Measurements from ENCODE around the gene PLXNA2. TPM values are rescaled to one million over a fixed set of nuclear protein-coding genes. Genes with fewer than 3 reads are reported as not detected.

PLXNA2 gene
- total and polyA plus RNA-seq, 2 donors (not counting 3 experiments of a cell fraction or from before 2014, with no cell fraction given), result 42.6 to 229 TPM

DNA sequence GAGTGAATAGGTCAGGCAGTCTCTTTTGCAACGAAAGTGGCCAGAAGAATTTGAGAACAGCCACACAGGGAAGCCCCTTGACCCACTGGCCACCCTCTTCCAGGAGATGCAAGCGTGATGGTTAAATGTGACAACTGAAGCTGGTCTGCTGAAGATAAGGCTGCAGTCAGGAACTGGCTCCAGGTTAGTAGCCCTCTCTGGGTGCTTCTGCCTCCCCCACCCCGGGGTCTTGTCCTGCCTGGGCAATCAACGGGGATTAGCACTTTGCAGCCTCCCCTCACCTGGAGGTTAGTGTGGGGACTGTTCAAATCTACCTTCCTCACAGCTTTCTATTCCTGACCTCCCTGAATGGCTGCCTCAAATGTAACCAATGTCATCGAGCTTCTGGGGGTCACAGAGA lies 125.9 kb downstream of the PLXNA2 start:
- H3K9me3 ChIP-seq (replicated peaks; ENCODE audit: control insufficient read depth, insufficient read depth, low read length), result no peaks in the 10 kb centered on the region
- dilution Hi-C loops (cut with MboI; ENCODE audit: extremely low pct_ligation_motif_present, low sequenced_read_pairs) (no loop called here), intact Hi-C loops (cut with micrococcal nuclease) (no loop called here)
- TF ChIP-seq EZH2 (IDR thresholded peaks at IDR 0.05; ENCODE audit: borderline replicate concordance, low read depth, low read length, severe bottlenecking), result no peak
- no peak for TF ChIP-seq GATA2 (IDR thresholded peaks at IDR 0.05; ENCODE audit: insufficient read depth, insufficient read length, low read depth, low read length)
- TF ChIP-seq JUN (IDR thresholded peaks at IDR 0.05; ENCODE audit: borderline replicate concordance, insufficient read depth, insufficient read length, low read depth), result no peak
- TF ChIP-seq MYC (IDR thresholded peaks at IDR 0.05; ENCODE audit: low read depth, low read length), result no peak
- no peak for TF ChIP-seq POLR2A (IDR thresholded peaks at IDR 0.05; ENCODE audit: low read depth, low read length)
- no TSS peak for BruUV-seq (replicated peaks)
- FAIRE-seq (no peak), DNase-seq (ENCODE audit: low read depth, low spot score) (no peak)
- H3K9ac ChIP-seq (replicated peaks; ENCODE audit: extremely low read depth, insufficient read depth, low read length), result no peak overlapping the region
- H2AFZ ChIP-seq (ENCODE audit: low read depth, low read length), result no peak overlapping the region
- peaks cover 12% of the 10 kb centered on the region for H3K4me1 ChIP-seq (ENCODE audit: control insufficient read depth, extremely low read depth, insufficient read depth, low read length)
- H3K27ac ChIP-seq (ENCODE audit: insufficient read depth, low read depth, low read length), result no peak overlapping the region
- H4K20me1 ChIP-seq (replicated peaks; ENCODE audit: control insufficient read depth, extremely low read depth, insufficient read depth, low read length), result peaks cover 2% of the 10 kb centered on the region
- ChIA-PET CTCF (interaction anchor here (0.6 to 1.4 kb wide), 3 partner anchors 9 to 127 kb away, joined by 4 to 5 read pairs (median 4); partner anchors contain the start of gene PLXNA2), POLR2A (interaction anchor here (0.6 kb wide), 1 partner anchor 9 kb away, joined by 3 read pairs; no protein-coding TSS in a partner anchor)
- peaks cover 13 to 15% of the 10 kb centered on the region in 2 experiments for H3K36me3 ChIP-seq (ENCODE audit: control insufficient read depth in 2 of 2, extremely low read depth in 1 of 2, insufficient read depth in 2 of 2, low read length in 2 of 2)
- no peaks in the 10 kb centered on the region for H3K27me3 ChIP-seq (ENCODE audit: control insufficient read depth in 2 of 2, insufficient read depth in 2 of 2, low read length in 2 of 2)
- H3K79me2 ChIP-seq (ENCODE audit: control insufficient read depth, insufficient read depth, low read length), result peaks cover 91% of the 10 kb centered on the region
- no peaks in the 10 kb centered on the region for H3K9me1 ChIP-seq (replicated peaks; ENCODE audit: control insufficient read depth, extremely low read depth, insufficient read depth, low read length)
- H3K4me3 ChIP-seq (replicated peaks in 1 of 3; ENCODE audit: insufficient read depth in 1 of 3, low read depth in 1 of 3, low read length in 3 of 3), result no peak overlapping the region
- H3K4me2 ChIP-seq (ENCODE audit: insufficient read depth, low read length), result no peak overlapping the region

DNA sequence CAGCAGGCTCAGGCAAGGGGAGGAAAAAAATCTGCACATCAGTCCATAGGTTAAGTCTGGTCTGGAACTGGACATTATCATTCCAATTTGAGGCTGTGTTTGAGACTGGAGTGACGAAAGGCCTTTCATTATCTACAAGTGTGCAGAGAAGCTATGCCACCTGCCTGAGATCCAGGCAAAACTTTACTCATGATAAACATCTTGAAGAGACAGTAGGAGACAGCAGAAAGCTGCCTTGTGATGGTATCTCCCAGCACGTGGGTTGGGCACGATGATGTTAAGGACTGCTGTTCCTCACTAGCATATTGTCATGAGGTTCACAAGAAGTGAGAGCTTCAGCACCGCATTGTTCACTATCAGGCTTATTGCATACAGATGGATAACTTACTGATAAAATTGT lies 126.4 kb downstream of the PLXNA2 start:
- H3K36me3 ChIP-seq (ENCODE audit: control insufficient read depth in 2 of 2, extremely low read depth in 1 of 2, insufficient read depth in 2 of 2, low read length in 2 of 2), result peaks cover 13 to 15% of the 10 kb centered on the region in 2 experiments
- H3K9ac ChIP-seq (replicated peaks; ENCODE audit: extremely low read depth, insufficient read depth, low read length), result no peak overlapping the region
- H3K4me1 ChIP-seq (ENCODE audit: control insufficient read depth, extremely low read depth, insufficient read depth, low read length), result peaks cover 12% of the 10 kb centered on the region
- intact Hi-C loops (cut with micrococcal nuclease) (no loop called here), dilution Hi-C loops (cut with MboI; ENCODE audit: extremely low pct_ligation_motif_present, low sequenced_read_pairs) (no loop called here)
- no peak overlapping the region for H2AFZ ChIP-seq (ENCODE audit: low read depth, low read length)
- CTCF ChIA-PET, result interaction anchor here (0.6 to 1.4 kb wide), 3 partner anchors 10 to 127 kb away, joined by 4 to 5 read pairs (median 4); partner anchors contain the start of gene PLXNA2
- FAIRE-seq (no peak), DNase-seq (ENCODE audit: low read depth, low spot score) (no peak)
- H3K27ac ChIP-seq (ENCODE audit: insufficient read depth, low read depth, low read length), result no peak overlapping the region
- BruUV-seq (replicated peaks), result no TSS peak
- TF ChIP-seq POLR2AphosphoS5 (IDR thresholded peaks at IDR 0.05; ENCODE audit: insufficient read depth, low read depth, low read length) (no peak), GATA2 (IDR thresholded peaks at IDR 0.05; ENCODE audit: insufficient read depth, insufficient read length, low read depth, low read length) (no peak), FOS (IDR thresholded peaks at IDR 0.05; ENCODE audit: borderline replicate concordance, insufficient read depth, low read length) (no peak), POLR2A (IDR thresholded peaks at IDR 0.05; ENCODE audit: low read depth, low read length) (no peak), JUN (IDR thresholded peaks at IDR 0.05; ENCODE audit: borderline replicate concordance, insufficient read depth, insufficient read length, low read depth) (no peak), EZH2 (IDR thresholded peaks at IDR 0.05; ENCODE audit: borderline replicate concordance, low read depth, low read length, severe bottlenecking) (no peak), MYC (IDR thresholded peaks at IDR 0.05; ENCODE audit: low read depth, low read length) (no peak)
- TF ChIP-seq, protein P1, sequence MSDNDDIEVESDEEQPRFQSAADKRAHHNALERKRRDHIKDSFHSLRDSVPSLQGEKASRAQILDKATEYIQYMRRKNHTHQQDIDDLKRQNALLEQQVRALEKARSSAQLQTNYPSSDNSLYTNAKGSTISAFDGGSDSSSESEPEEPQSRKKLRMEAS (IDR thresholded peaks at IDR 0.05; ENCODE audit: insufficient read depth, insufficient read length), result no peak
- TF ChIP-seq, protein P2, sequence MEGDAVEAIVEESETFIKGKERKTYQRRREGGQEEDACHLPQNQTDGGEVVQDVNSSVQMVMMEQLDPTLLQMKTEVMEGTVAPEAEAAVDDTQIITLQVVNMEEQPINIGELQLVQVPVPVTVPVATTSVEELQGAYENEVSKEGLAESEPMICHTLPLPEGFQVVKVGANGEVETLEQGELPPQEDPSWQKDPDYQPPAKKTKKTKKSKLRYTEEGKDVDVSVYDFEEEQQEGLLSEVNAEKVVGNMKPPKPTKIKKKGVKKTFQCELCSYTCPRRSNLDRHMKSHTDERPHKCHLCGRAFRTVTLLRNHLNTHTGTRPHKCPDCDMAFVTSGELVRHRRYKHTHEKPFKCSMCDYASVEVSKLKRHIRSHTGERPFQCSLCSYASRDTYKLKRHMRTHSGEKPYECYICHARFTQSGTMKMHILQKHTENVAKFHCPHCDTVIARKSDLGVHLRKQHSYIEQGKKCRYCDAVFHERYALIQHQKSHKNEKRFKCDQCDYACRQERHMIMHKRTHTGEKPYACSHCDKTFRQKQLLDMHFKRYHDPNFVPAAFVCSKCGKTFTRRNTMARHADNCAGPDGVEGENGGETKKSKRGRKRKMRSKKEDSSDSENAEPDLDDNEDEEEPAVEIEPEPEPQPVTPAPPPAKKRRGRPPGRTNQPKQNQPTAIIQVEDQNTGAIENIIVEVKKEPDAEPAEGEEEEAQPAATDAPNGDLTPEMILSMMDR (IDR thresholded peaks at IDR 0.05; ENCODE audit: extremely low read depth in 1 of 2, insufficient read depth in 1 of 2, low read depth in 1 of 2, low read length in 2 of 2), result no peak
- POLR2A ChIA-PET, result interaction anchor here (0.6 kb wide), 1 partner anchor 9 kb away, joined by 3 read pairs; no protein-coding TSS in a partner anchor
- H3K79me2 ChIP-seq (ENCODE audit: control insufficient read depth, insufficient read depth, low read length), result peaks cover 91% of the 10 kb centered on the region
- H3K4me3 ChIP-seq (replicated peaks in 1 of 3; ENCODE audit: insufficient read depth in 1 of 3, low read depth in 1 of 3, low read length in 3 of 3), result no peak overlapping the region
- no peaks in the 10 kb centered on the region for H3K27me3 ChIP-seq (ENCODE audit: control insufficient read depth in 2 of 2, insufficient read depth in 2 of 2, low read length in 2 of 2)
- H3K9me3 ChIP-seq (replicated peaks; ENCODE audit: control insufficient read depth, insufficient read depth, low read length), result no peaks in the 10 kb centered on the region
- no peak overlapping the region for H3K4me2 ChIP-seq (ENCODE audit: insufficient read depth, low read length)
- no peaks in the 10 kb centered on the region for H3K9me1 ChIP-seq (replicated peaks; ENCODE audit: control insufficient read depth, extremely low read depth, insufficient read depth, low read length)
- H4K20me1 ChIP-seq (replicated peaks; ENCODE audit: control insufficient read depth, extremely low read depth, insufficient read depth, low read length), result peaks cover 2% of the 10 kb centered on the region
